ENCODE measurements around the gene CPNE2. TPM values are rescaled to one million over a fixed set of nuclear protein-coding genes. Genes with fewer than 3 reads are reported as not detected.
"Not testable (repeated sequence)": the region's sequence is repeated elsewhere in the genome, so short reads cannot be mapped to it uniquely, and the experiment has no call there.

Gene CPNE2
- total RNA-seq, 1 experiment from 2014 or later, result 43.0 TPM

DNA sequence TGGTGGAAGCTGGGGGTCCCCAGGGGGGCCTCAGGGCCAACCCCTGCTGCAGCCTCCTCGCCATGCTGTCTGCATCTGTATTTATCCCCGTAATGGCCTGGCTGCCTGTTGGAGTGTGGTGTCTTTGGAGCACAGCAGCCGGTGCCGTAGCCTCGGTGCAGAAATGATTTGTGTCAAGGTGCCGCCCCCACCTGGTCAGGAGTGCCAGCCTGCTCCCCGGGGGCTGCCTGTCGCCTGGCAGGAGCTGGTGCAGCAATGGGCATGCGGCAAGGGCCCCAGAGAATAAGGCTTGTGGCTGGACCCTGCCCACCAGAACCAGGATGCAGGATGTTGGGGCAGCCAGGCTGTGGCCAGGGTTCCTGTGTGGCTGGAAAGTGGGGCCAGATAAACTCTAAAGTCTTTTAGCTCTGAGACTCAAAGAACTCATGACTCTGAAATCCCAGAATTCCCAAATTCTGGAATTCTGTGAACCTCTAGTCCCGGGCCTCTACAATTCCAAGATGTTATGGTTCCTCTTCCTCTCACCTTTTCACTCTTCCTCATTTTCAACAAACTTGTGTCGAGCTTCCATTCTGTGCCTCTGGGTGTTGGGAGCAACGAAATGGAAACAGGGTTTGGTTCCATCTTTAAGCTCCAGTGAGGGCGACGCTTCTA lies 5.9 kb downstream of the CPNE2 start:
- no peak for DNase-seq (ENCODE audit: low spot score)

DNA sequence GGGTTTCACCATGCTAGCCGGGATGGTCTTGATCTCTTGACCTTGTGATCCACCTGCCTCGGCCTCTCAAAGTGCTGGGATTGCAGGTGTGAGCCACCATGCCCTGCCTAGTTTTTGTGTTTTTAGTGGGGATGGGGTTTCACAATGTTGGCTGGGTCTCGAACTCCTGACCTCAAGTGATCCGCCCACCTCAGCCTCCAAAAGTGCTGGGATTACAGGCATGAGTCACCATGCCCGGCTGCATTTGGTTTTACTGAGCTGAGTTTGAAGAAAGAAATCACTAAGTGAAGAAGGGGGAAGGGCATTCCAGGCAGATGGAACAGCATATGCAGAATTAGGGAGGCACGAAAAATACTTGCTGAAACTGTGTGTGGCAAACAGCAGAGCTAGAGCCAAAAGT lies 7.6 kb downstream of the CPNE2 start:
- peak; percentile 54 for DNase-seq (ENCODE audit: low spot score)

DNA sequence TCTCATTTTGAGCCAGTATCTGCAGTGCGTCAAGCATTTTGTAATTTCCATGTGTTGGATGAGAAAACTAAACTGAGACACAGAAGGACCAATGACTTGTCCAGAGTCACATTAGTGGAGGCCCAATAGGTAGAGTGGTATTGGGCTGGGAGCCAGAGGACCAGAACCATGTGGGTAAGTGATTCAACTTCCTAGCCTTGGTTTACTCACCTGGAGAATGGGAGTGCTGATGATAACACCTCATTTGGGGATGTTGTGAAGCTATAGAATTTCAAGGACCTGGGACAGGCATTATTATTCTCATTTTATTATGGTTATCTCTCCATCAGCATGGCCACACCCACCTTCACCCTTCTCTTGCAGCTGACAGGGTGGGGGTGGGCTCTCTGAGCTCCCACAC lies 8.1 kb downstream of the CPNE2 start:
- DNase-seq (ENCODE audit: low spot score), result no peak

DNA sequence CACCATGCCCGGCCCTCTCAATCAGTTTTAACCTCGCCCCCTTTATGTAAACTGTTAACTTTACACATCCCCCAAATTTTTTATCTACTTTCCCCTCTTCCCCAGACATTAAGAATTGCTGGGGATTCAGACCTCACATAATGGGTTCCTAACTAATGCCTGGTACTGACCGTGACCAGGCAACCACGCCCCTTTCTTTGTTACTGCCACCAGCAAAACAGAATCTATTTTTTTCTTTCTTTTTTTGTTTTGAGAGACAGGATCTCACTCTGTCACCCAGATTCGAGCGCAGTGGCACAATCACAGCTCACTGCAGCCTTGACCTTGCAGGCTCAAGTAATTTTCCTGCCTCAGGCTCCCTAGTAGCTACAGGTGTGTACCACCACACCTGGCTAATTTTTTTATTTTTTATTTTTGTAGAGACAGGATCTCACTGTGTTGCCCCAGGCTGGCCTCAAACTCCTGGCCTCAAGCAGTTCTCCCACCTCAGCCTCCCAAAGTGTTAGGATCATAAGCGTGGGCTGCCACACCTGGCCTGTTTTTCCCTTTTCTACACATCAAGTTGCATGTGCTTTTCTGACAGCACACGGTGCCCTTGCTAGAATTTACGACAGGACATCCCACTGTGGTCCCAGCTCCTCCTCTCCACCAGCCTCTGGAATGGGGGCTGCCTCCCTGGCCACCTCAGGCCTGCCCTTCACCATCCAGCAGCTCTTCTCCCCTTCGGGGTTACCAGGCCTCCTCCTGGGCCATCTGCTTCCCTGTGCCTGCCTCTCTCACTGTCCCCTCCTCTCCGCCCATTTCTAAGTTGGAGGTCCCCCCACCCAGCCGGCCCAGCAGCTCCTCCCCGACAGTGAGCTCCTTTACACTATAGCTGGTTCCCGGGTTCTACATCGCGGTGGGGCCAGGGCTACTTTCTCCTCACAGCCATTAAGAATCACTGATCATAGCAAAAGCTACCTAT lies 10.8 kb downstream of the CPNE2 start:
- DNase-seq (ENCODE audit: low spot score), result no peak

DNA sequence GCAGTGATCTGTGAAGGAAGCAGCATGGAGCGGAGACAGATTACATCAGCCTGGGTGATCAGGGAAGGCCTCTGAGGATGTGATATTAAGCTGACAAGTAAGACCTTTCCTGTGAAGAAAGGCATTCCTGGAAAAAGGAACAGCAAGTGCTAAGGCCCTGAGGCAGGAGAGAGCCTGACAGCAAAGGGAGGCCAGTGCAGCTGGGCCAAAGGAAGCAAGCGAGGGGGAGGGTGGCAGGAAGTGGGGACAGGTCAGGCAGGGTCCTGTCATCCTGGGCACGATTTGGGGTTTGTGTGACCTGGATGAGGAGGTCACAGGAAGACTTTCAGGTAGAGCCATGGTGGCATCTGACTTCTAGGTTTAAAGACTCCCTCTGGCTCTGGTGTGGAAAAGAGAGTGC lies 12.3 kb downstream of the CPNE2 start:
- DNase-seq (ENCODE audit: low spot score), result no peak

DNA sequence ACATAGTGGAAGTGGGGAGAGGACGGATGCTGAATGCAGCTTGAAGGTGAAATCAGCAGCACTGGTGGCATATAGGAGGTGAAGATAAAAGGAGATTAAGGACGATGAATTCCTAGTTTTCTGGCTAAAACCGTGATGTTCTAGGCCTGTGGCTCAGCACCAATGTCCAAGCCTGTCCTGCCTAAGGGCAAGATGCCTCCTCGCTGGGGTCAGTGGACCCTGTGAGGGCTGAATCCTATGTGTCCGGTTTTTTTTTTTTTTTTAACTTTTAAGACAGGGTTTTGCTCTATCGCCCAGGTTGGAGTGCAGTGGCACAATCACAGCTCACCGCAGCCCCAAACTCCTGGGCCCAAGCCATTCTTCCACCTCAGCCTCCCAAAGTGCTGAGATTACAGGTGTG lies 12.8 kb downstream of the CPNE2 start:
- DNase-seq (ENCODE audit: low spot score), result no peak

DNA sequence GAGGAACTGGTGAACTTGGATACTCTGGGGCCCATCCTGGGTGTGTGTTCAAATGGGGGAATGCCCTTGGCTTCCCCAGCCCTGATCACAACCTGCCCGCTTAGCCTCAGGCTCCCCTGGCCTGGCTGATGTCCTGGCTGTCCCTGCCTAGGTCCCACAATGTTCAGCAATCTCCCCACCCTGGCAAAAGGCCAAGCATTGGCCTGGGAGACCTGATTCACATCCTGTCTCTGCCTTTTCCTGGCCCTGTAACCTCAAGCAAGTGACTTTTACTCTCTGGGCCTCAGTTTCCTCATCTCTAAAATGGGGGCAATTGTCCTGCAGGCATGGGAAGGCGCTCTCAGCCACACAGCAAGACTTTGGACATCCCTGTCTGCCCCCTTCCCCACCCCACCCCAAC lies 14.4 kb downstream of the CPNE2 start:
- DNase-seq (ENCODE audit: low spot score), result peak; percentile 33

DNA sequence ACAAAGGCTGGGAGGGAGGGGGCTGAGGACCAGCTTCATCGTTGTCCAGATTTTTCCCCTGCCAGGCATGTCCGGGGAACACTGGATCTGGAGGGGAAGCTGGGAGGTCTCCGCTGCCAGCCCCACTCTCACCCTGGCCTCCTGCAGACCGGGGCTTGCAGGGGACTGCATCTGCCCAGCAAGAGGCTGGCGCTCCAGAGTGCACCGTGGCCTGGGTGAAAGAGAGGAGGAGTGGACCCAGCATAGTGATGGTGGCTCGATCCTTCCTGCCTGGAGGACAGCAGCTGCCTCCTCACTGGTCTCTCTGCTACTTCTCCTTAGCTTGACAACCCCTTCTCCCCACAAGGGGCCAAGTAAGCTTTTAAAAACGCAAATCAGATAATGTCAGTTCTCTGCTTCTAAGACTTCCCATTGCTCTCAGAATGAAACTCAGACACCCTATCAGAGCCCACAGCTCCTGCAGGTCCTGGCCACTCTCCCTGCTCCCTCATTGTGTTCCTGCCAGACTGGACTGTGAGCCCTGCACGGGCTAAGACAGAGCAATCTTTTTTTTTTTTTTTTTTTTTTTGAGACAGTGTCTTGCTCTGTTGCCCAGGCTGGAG lies 15.0 kb downstream of the CPNE2 start:
- no peak for DNase-seq (ENCODE audit: low spot score)

DNA sequence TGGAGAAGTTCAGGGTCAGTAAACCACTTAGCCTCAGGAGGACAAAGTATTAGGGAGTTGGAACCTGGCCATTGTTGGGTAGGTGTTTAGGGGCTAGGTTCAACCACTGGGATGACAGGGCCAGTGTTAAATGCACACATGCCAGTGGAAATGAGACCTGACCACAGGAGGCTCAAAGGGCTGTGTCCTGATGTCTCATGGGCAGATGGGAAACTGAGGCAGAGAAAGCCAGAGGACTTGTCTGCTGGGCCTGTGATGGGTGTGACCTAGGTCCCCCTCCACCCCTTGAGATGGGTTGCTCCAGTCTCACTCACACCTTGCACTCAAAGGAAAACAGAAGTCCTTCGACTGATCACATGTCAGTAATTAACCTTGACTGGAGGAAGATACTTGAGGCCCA lies 16.0 kb downstream of the CPNE2 start:
- no peak for DNase-seq (ENCODE audit: low spot score)

DNA sequence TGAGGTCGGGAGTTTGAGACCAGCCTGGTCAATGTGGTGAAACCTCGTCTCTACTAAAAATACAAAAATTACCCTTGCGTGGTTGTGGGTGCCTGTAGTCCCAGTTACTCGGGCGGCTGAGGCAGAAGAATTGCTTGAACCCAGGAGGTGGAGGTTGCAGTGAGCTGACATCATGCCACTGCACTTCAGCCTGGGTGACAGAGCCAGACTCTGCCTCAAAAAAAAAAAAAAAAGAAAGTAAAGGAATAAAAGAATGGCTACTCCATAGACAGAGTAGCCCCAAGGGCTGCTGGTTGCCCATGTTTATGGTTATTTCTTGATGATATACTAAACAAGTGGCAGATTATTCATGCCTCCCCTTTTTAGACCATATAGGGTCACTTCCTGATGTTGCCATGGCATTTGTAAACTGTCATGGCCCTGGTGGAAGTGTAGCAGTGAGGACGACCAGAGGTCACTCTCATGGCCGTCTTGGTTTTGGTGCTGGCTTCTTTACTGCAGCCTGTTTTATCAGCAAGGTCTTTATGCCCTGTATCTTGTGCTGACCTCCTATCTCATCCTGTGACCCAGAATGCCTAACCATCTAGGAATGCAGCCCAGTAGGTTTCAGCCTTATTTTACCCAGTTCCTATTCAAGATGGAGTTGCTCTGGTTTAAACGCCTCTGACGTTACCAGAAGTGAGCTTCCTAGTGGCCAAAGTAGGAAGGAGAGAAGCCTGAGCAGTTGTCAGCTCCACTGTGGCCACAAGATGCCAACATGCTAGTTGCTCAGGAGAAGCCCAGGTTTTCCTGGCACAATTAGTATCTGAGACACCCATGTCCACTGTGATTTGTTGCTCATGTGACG lies 17.1 kb downstream of the CPNE2 start:
- DNase-seq (ENCODE audit: low spot score), result not testable (repeated sequence)

DNA sequence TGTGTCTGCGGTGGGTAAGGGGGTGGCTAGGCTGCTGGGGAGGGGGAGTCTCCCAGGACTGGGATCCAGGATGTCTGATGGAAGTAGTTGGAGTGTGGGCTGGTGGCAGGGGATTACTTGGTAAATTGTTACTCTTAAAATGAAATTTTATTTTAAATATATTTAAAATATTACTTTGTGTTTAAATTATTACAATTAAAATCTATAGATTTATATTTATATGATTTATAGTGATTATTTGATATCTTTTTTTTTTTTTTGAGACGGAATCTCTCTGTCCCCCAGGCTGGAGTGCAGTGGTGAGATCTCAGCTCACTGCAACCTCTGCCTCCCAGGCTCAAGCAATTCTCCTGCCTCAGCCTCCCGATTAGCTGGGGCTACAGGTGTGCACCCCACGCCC lies 18.6 kb downstream of the CPNE2 start:
- DNase-seq (ENCODE audit: low spot score), result no peak

DNA sequence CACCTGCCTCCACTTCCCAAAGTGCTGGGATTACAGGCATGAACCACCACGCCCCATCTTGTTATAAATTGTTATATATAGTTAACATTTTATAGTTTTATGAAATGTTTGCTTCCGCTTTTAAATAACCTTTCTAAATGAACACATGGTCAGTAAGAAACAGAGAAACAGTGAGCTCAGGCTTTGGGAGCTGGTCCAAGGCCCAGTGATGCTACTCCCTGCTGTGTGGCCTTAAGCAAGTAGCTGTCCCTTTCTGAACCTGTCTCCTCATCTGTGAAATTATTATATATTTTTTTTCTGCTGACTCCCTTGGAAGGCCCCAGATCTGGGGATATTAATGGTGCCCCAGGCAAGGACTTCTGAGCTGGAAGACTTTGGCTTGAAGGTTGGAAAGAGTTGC lies 19.0 kb downstream of the CPNE2 start:
- no peak for DNase-seq (ENCODE audit: low spot score)

DNA sequence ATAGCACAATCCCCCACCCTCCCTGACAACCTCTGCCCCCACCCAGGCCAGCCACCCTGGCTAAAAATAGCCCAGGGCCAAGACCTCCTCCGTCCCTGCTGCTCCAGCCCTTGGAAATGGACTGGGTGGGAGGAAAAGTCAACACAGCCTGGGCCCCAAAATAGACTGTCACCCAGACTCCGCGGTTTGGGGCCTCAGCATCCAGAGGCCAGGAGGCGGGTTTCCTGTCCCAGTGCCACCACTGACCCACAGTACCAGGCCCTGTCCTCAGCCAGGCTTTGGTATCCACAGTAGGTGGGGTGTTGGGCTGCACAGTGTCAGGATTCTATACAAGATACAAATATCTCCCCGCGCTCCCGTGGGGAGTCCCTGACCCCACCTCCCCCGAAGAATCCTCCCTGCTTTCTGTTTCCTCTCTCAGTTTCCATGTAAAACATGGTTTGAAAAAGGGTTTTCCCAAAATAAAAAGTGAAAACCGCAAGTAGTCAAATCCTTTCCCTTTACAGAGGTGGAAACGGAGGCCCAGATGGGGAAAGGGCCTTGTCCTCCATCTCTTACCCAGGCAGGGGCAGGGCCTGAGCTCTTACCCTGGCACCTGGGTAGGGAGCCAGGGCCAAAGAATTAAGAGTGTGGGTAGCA lies 20.1 kb downstream of the CPNE2 start:
- no peak for DNase-seq (ENCODE audit: low spot score)

DNA sequence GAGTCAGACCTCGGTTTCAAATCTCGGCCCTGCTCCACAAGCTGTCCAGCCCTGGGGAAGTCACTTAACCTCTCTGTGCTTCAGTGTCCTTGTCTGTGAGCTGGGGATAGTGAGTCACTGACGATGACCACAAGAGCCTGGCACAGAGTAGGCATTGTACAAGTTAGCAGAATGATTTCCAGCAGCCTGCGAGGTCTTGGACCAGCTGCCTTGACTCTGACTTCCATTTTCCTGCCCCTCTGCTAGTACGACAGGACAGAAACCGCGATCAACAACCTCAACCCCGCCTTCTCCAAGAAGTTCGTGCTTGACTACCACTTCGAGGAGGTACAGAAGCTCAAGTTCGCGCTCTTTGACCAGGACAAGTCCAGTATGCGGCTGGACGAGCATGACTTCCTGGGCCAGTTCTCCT lies 20.7 kb downstream of the CPNE2 start:
- DNase-seq (ENCODE audit: low spot score), result peak; percentile 41

DNA sequence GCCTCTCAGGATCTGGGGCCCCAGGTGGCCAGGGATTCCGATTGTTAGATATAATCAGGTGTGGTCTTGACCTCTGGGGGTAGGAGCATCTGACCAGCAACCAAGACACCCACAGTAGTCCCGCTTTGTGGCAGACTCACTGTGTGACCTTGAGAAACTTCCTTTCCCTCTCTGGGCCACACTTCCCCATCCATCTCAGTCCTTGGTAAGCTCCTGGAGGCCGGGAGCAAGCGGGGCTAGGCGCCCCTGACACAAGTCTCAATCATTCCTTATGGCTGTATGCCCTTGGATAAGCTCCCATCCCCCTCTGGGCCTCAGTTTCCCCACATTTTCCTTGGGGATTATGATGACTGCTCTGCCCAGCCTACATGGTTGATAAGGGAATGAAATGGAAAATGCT lies 21.3 kb downstream of the CPNE2 start:
- DNase-seq (ENCODE audit: low spot score), result no peak

DNA sequence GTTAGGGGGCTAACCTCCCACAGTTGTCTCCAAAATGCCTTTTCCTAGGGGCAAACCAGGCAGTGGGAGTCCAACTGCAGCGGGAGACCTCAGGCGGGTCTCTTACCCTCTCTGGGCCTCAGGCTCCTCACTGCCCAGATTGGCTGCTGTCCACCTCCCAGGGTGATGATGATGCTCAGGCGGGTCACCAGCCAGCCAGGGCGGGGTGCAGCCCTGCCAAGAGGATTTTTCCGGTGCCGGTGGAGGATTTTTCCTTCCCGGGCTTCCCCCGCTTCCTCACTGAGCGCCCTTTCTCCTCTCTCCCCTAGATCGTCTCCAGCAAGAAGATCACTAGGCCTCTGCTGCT lies 22.8 kb downstream of the CPNE2 start:
- peak; percentile 71 for DNase-seq (ENCODE audit: low spot score)

DNA sequence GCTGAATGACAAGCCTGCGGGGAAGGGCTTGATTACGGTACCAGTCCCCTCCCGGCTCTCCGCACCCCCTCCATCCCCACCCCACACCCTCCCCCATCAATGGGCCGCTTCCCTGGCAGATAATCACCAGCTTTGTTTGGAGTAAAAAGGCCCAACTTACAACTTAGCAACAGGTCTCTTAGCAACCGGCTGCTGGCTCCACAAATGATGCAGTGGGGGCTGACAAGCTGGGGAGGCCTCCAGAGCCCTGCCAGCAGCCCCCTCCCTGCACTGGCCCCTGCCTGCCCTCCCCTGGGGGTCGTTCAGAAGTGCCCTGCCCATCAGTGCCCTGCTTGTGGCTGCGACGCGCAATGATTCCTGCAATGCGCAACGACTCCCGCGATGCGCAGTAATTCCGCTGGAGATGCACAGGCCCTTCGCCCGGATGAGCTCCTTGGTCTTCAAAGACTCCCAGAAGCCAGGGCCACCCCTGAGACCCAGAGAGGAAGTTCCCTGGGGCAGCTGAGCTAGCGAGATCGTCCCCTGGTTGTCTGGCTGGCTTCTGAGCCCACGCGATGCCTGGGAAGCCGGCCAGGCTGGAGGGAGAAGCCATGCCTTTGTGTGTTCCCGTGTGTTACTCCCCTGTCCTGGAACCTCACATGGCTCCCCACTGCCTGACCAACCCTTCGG lies 23.3 kb downstream of the CPNE2 start:
- DNase-seq (ENCODE audit: low spot score), result peak; percentile 66

DNA sequence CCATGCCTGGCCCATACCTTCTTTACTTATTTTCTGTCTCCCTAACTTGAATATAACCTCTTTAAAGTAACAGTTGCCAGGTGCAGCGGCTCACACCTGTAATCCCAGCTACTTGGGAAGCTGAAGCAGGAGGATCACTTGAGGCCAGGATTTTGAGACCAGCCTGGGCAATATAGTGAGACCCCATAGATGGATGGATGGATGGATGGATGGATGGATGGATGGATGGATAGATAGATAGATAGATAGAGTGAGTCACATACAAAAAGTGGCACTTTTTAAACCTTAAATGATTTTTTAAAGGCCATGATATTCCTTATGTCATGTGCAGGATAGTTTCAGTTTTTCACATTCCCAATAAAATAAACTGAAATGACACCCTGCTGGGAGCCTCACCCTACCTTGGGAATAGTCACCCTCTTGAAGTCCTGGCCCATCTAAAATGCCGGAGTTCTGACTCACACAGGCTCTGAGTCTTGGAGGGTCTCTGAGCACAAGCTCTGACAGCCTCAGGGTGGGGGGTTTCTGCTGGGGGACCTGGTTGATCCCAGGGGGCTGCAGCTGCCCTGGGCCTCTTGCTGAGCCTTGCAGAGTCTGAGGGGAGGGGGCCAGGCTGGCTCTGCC lies 26.2 kb downstream of the CPNE2 start:
- peak; percentile 73 for DNase-seq (ENCODE audit: low spot score)

DNA sequence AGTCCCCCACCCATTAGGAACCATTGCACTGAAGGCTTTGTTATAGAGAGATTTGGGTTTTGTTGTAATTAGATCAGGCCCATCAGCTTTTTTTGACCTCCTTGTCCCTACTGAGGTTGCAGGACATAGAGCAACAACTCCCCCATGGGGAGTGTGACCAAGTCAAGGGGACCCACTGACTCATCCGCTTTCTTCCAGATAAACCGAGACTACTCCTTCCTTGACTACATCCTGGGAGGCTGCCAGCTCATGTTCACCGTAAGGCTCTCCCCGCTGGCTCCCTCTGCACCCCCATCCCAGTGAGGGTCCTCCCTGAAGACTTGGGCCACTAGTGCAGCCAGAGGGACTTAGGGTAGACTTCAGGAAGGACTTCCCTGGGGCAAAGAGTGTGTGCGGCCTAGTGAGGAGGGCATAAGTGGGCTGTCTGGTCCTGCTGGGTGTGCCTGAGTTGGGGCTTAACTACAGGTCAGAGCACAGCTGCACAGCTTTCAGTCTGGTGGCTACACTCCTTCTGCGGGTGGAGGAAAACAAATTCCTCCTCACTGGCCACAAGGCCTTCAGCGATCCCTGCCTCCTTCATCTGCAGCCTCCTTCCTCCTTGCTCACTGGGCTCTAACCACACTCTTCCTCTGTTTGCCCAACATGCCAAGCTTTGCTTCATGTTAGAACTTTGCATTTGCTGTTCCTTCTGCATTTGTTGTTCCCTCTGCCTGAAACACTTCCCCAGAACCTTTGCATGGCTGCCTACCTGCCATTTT lies 31.0 kb downstream of the CPNE2 start:
- peak; percentile 71 for DNase-seq (ENCODE audit: low spot score)
